ENCODE data around the gene CGNL1. TPM values are rescaled to one million over a fixed set of nuclear protein-coding genes. Genes with fewer than 3 reads are reported as not detected.

Gene CGNL1
- total RNA-seq, 2 donors from 2014 or later: not detected

- DNase-seq (no peak), ATAC-seq (no peak)
- Mint-ChIP-seq H3K27ac (no peak overlapping the region), H3K4me1 (no peaks in the 10 kb centered on the region), H3K4me3 (no peak overlapping the region), H3K36me3 (ENCODE audit: low read depth) (no peaks in the 10 kb centered on the region), H3K27me3 (peaks cover 42% of the 10 kb centered on the region)
- H3K9me3 ChIP-seq (ENCODE audit: control insufficient read depth, low read length, poor library complexity, severe bottlenecking): no peaks in the 10 kb centered on the region
Measured at GRCh38 chr15:57356636-57357035, 19.7 kb upstream of the CGNL1 start.

GRCh38 chr15:57357799-57358198 is 18.5 kb upstream of the CGNL1 start:
- Mint-ChIP-seq H3K36me3 (ENCODE audit: low read depth) (no peaks in the 10 kb centered on the region), H3K27ac (no peak overlapping the region), H3K27me3 (peaks cover 41% of the 10 kb centered on the region), H3K4me1 (no peaks in the 10 kb centered on the region), H3K4me3 (no peak overlapping the region)
- no peak for ATAC-seq
- no peak for DNase-seq
- no peaks in the 10 kb centered on the region for H3K9me3 ChIP-seq (ENCODE audit: control insufficient read depth, low read length, poor library complexity, severe bottlenecking)

GRCh38 chr15:57358571-57358970 is 17.7 kb upstream of the CGNL1 start:
- no peaks in the 10 kb centered on the region for H3K9me3 ChIP-seq (ENCODE audit: control insufficient read depth, low read length, poor library complexity, severe bottlenecking)
- no peak overlapping the region for H3K4me3 Mint-ChIP-seq
- no peak for ATAC-seq
- no peak for DNase-seq
- no peaks in the 10 kb centered on the region for H3K36me3 Mint-ChIP-seq (ENCODE audit: low read depth)
- no peaks in the 10 kb centered on the region for H3K4me1 Mint-ChIP-seq
- no peak overlapping the region for H3K27ac Mint-ChIP-seq
- H3K27me3 Mint-ChIP-seq: peaks cover 36% of the 10 kb centered on the region

- no peak overlapping the region for H3K27ac Mint-ChIP-seq
Measured at GRCh38 chr15:57363661-57364060, 12.6 kb upstream of the CGNL1 start.

GRCh38 chr15:57364282-57365007 is 11.9 kb upstream of the CGNL1 start:
- Mint-ChIP-seq H3K27ac (no peak overlapping the region), H3K4me3 (no peak overlapping the region), H3K27me3 (no peaks in the 10 kb centered on the region), H3K36me3 (ENCODE audit: low read depth) (no peaks in the 10 kb centered on the region), H3K4me1 (no peaks in the 10 kb centered on the region)
- ATAC-seq: no peak
- no peaks in the 10 kb centered on the region for H3K9me3 ChIP-seq (ENCODE audit: control insufficient read depth, low read length, poor library complexity, severe bottlenecking)
- DNase-seq: no peak

More at GRCh38 chr15:57363661-57364060, 12.6 kb upstream of the CGNL1 start:
- no peaks in the 10 kb centered on the region for H3K9me3 ChIP-seq (ENCODE audit: control insufficient read depth, low read length, poor library complexity, severe bottlenecking)
- Mint-ChIP-seq H3K4me1 (no peaks in the 10 kb centered on the region), H3K4me3 (no peak overlapping the region), H3K27me3 (no peaks in the 10 kb centered on the region), H3K36me3 (ENCODE audit: low read depth) (no peaks in the 10 kb centered on the region)
- ATAC-seq: no peak
- no peak for DNase-seq

GRCh38 chr15:57367556-57367955 is 8.7 kb upstream of the CGNL1 start:
- H3K9me3 ChIP-seq (ENCODE audit: control insufficient read depth, low read length, poor library complexity, severe bottlenecking): no peaks in the 10 kb centered on the region
- ATAC-seq (no peak), DNase-seq (no peak)
- Mint-ChIP-seq H3K4me1 (no peaks in the 10 kb centered on the region), H3K36me3 (ENCODE audit: low read depth) (no peaks in the 10 kb centered on the region), H3K27me3 (peaks cover 12% of the 10 kb centered on the region), H3K4me3 (no peak overlapping the region), H3K27ac (no peak overlapping the region)

- Mint-ChIP-seq H3K4me3 (no peak overlapping the region), H3K4me1 (peaks cover 2% of the 10 kb centered on the region), H3K27ac (no peak overlapping the region), H3K27me3 (peaks cover 36% of the 10 kb centered on the region), H3K36me3 (ENCODE audit: low read depth) (peaks cover 7% of the 10 kb centered on the region)
- no peaks in the 10 kb centered on the region for H3K9me3 ChIP-seq (ENCODE audit: control insufficient read depth, low read length, poor library complexity, severe bottlenecking)
- no peak for ATAC-seq
- no peak for DNase-seq
Measured at GRCh38 chr15:57370929-57371328, 5.4 kb upstream of the CGNL1 start.

GRCh38 chr15:57373251-57373881 is 2.9 kb upstream of the CGNL1 start:
- no peaks in the 10 kb centered on the region for H3K9me3 ChIP-seq (ENCODE audit: control insufficient read depth, low read length, poor library complexity, severe bottlenecking)
- peaks cover 50% of the 10 kb centered on the region for H3K27me3 Mint-ChIP-seq
- H3K27ac Mint-ChIP-seq: no peak overlapping the region
- ATAC-seq (no peak), DNase-seq (no peak)
- no peak overlapping the region for H3K4me3 Mint-ChIP-seq
- peaks cover 10% of the 10 kb centered on the region for H3K4me1 Mint-ChIP-seq
- peaks cover 8% of the 10 kb centered on the region for H3K36me3 Mint-ChIP-seq (ENCODE audit: low read depth)

GRCh38 chr15:57373882-57374276 is 2.4 kb upstream of the CGNL1 start:
- peaks cover 10% of the 10 kb centered on the region for H3K4me1 Mint-ChIP-seq
- no peak for DNase-seq
- no peaks in the 10 kb centered on the region for H3K9me3 ChIP-seq (ENCODE audit: control insufficient read depth, low read length, poor library complexity, severe bottlenecking)
- peaks cover 55% of the 10 kb centered on the region for H3K27me3 Mint-ChIP-seq
- H3K4me3 Mint-ChIP-seq: no peak overlapping the region
- H3K27ac Mint-ChIP-seq: no peak overlapping the region
- H3K36me3 Mint-ChIP-seq (ENCODE audit: low read depth): peaks cover 10% of the 10 kb centered on the region
- no peak for ATAC-seq

GRCh38 chr15:57376696-57377477 is 582 bp downstream of the CGNL1 start:
- peaks cover 10% of the 10 kb centered on the region for H3K4me1 Mint-ChIP-seq
- H3K27me3 Mint-ChIP-seq: peaks cover 73% of the 10 kb centered on the region
- no peak overlapping the region for H3K27ac Mint-ChIP-seq
- ATAC-seq: no peak
- no peak for DNase-seq
- peak overlapping the region; percentile 72 for H3K4me3 Mint-ChIP-seq
- no peaks in the 10 kb centered on the region for H3K9me3 ChIP-seq (ENCODE audit: control insufficient read depth, low read length, poor library complexity, severe bottlenecking)
- peaks cover 11% of the 10 kb centered on the region for H3K36me3 Mint-ChIP-seq (ENCODE audit: low read depth)

- no peak overlapping the region for H3K27ac Mint-ChIP-seq
- H3K4me3 Mint-ChIP-seq: peak overlapping the region; percentile 72
- ATAC-seq (no peak), DNase-seq (no peak)
- H3K9me3 ChIP-seq (ENCODE audit: control insufficient read depth, low read length, poor library complexity, severe bottlenecking): no peaks in the 10 kb centered on the region
- H3K27me3 Mint-ChIP-seq: peaks cover 71% of the 10 kb centered on the region
- peaks cover 10% of the 10 kb centered on the region for H3K4me1 Mint-ChIP-seq
- peaks cover 11% of the 10 kb centered on the region for H3K36me3 Mint-ChIP-seq (ENCODE audit: low read depth)
Measured at GRCh38 chr15:57377478-57377847, 1.2 kb downstream of the CGNL1 start.

- peaks cover 66% of the 10 kb centered on the region for H3K27me3 Mint-ChIP-seq
Measured at GRCh38 chr15:57379487-57379886, 3.2 kb downstream of the CGNL1 start.

GRCh38 chr15:57380854-57381253 is 4.5 kb downstream of the CGNL1 start:
- DNase-seq (no peak), ATAC-seq (no peak)
- no peak overlapping the region for H3K27ac Mint-ChIP-seq
- peaks cover 9% of the 10 kb centered on the region for H3K4me1 Mint-ChIP-seq
- peaks cover 5% of the 10 kb centered on the region for H3K36me3 Mint-ChIP-seq (ENCODE audit: low read depth)
- H3K9me3 ChIP-seq (ENCODE audit: control insufficient read depth, low read length, poor library complexity, severe bottlenecking): no peaks in the 10 kb centered on the region
- H3K4me3 Mint-ChIP-seq: no peak overlapping the region
- peaks cover 63% of the 10 kb centered on the region for H3K27me3 Mint-ChIP-seq

More at GRCh38 chr15:57379487-57379886, 3.2 kb downstream of the CGNL1 start:
- peaks cover 11% of the 10 kb centered on the region for H3K36me3 Mint-ChIP-seq (ENCODE audit: low read depth)
- H3K4me3 Mint-ChIP-seq: no peak overlapping the region
- H3K27ac Mint-ChIP-seq: no peak overlapping the region
- DNase-seq: no peak
- H3K4me1 Mint-ChIP-seq: peaks cover 10% of the 10 kb centered on the region
- ATAC-seq: no peak
- H3K9me3 ChIP-seq (ENCODE audit: control insufficient read depth, low read length, poor library complexity, severe bottlenecking): no peaks in the 10 kb centered on the region
